ENCODE data around the gene FAHD2A. TPM values are rescaled to one million over a fixed set of nuclear protein-coding genes. Genes with fewer than 3 reads are reported as not detected.
"Not testable (repeated sequence)": the region's sequence is repeated elsewhere in the genome, so short reads cannot be mapped to it uniquely, and the experiment has no call there.

The FAHD2A gene, protein sequence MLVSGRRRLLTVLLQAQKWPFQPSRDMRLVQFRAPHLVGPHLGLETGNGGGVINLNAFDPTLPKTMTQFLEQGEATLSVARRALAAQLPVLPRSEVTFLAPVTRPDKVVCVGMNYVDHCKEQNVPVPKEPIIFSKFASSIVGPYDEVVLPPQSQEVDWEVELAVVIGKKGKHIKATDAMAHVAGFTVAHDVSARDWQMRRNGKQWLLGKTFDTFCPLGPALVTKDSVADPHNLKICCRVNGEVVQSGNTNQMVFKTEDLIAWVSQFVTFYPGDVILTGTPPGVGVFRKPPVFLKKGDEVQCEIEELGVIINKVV
- polyA plus RNA-seq (2014; cell fraction: cytosol; rRNA removed): 24.4 and 31.2 TPM in 2 replicates
- 61.1 and 70.7 TPM in 2 replicates for polyA plus RNA-seq (2014; cell fraction: nucleus; rRNA removed)

DNA sequence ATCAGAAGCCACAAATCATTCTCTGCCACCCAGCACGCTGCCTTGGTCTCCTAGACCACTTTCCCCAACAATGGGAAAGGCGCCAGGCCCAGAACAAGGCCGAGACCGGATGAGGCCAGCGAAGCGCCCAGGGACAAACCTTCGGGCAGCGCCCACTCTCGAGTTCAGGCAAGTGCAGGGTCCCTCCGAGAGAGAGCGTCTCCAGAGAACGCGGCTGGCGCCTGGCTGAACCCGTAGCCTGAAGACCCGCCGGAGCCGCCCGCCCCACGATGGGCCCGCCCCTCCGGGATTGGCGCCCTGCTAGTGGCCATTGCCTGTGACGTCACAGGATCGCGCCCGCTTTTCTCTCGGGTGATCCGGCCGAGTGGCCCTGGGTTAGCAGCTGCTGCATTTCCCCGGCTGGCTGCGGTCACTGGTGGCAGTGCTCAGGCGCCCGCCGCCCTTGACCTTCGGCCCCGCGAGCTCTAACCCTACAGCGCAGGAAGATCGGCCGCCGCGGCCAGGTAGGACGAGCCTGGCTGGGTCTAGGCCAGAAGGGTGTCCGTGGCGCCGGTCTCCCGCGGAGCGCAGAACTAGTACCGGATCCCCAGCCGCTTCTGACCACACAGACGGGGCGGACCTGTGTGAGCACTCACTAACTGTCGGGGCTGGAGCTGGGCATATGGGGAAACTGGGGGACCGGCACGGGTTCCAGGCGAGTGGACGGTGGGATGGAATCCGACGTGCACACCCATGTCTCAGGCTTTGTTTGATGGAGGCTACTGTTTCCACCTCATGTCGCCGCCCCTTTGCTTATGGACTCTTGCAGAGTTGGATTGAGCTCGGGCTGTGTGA, at the start of gene FAHD2A:
FAHD2A (plus strand) TSS at position 339 of the 834 bp plus-strand sequence. CDS start 2,851 bp downstream, outside the sequence.
- peak; percentile 88 for DNase-seq (ENCODE audit: low spot score)

DNA sequence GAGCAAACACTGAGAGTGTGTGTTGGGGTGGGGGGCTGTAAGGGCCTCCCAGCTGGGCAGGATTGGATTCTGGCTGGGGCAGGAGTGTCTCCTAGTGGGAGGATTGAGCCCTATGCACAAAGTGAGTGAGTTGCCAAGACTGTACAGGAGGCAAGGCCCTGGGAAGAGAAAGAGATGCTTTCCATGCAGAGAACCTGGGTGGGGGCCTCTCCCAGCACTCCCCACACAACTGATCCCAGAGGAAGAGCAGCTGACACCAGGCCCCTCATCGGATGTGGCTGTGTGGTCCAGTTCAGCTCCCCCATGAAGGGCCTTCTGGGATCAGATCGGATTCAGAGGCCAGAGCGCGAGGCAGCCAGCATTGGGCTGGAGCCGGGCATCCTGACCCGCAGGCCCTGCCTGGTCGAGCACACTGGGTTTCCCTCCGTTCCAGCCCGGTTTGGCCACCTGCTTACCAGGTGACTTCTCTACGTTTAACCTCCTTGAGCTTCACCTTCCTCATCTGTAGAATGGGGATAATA, 49.4 kb upstream of the FAHD2A start:
- no peak for DNase-seq (ENCODE audit: low spot score)

DNA sequence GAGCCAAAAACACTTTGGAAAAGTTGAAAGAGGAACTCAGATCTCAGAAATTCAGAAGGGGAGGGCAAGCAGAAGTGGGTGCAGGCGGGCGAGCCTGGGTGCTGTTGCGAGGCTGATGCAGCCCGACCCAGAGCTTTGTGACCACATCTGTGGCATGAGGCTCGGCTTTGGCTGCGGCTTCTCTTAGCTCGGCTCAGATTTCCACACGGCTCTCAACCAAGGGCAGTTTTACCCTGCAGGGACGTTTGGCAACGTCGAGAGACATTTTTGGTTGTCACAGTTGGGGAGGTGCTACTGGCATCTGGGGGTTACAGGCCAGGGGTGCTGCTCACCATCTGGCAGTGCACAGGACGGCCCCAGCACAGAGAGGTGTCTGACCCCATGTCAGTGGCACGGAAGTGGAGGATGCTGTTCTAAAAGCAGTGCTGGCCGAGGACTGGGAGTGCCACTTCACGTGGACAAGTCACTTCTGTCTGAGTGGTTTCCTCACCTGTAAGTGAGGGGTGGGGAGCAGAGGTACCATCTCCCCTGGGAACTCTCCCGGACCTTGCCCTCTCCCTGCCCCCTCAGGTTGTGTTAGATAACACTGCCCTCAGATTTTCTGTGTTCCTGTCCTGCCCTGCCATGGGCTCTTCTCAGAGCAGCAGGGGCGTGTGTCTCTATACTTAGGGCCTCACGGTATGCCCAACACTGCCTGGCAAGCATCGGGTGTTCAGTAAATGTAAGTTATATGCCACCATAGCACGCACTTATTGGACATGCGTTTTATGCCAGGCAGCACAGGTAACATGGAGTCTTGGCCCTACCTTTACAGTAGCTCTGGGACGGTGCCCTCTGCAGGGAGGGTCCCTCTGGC, 48.7 kb upstream of the FAHD2A start:
- no peak for DNase-seq (ENCODE audit: low spot score)

DNA sequence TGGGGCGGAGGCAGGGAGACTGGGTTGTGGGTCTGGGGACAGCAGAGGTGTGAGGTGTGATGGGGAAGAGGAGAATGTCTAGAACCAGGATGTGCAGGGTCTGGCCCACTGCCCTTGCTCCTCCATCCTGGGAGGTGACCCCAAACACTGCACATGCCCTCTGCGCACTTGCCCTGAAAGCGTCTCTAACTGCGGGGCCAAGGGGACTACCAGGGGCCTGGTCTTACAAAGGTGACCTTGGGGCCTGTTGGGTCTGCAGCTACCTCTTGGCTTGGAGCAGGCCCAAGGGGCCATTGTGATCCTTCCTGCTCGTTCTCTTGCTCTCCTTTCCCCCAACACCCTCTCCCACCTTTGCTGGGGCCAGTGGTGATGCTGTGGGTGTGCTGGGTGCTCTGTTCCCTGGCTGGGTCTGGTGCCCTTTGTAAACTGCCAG, 48.0 kb upstream of the FAHD2A start:
- DNase-seq (ENCODE audit: low spot score): no peak

DNA sequence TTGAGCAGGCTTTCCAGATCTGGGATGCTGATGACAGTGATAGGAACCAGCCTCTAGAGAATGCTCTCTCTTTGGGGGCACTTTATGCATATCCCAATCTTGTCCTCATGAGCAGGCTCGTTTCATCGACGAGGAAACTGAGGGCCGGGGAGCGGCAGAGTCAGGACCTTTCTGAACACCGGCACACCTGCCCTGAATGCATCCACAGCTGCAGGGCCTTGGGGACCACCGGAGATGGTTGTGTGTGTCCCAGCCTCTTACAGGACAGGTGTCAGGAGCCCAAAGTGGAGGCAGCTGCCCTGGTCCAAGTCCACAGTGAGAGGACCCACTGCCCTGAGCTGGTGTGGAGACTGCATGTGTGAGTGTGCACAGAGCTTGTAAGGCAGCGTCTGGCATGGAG, 47.6 kb upstream of the FAHD2A start:
- DNase-seq (ENCODE audit: low spot score): no peak

DNA sequence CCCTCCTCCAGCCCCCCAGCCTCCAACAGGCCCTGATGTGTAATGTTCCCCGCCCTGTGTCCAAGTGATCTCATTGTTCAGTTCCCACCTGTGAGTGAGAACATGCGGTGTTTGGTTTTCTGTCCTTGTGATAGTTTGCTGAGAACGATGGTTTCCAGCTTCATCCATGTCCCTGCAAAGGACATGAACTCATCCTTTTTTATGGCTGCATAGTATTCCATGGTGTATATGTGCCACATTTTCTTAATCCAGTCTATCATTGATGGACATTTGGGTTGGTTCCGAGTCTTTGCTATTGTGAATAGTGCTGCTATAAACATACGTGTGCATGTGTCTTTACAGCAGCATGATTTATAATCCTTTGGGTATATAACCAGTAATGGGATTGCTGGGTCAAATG, 47.0 kb upstream of the FAHD2A start:
- DNase-seq (ENCODE audit: low spot score): not testable (repeated sequence)

DNA sequence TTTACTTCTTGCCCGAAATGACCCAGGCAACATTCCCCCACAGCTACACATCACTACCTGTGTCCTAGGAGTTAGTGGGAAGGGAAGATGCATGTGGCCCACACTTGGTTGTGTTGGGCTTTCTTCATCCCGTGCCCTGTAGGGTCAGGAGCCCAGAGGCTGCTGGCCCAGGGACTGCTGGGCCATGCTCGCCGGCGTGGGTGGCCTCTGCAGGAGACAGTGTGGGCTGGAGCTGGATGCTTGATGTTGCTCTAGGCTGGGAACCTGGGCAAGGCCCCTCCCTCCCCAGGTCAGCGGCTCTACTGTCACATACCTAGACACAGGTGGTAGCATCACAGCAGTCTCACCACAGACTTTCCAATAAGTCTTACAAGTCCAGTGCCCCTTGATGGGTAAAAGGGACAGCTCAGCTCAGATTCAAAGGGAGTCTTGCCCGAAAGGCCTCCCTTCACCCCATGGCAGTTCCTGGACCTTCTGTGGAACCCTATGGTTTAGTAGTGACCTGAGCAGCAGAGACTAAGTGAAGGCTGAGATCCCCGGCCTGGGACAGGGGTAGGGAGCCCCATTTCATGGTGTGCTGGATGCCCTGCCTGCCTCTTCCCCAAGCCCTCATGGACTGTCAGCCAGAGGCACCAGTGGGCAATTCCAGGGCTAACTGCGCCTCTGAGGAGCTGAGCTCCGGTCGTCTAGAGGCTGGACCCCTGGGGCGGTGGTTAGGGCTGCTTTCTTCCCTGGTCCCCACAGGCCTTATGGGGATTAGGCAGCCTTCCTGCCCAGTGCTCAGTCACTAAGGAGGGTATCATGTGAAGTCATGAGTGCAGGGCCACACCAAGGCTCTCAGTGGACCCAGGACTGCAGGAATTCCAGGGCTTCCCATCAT, 45.4 kb upstream of the FAHD2A start:
- DNase-seq (ENCODE audit: low spot score): no peak

DNA sequence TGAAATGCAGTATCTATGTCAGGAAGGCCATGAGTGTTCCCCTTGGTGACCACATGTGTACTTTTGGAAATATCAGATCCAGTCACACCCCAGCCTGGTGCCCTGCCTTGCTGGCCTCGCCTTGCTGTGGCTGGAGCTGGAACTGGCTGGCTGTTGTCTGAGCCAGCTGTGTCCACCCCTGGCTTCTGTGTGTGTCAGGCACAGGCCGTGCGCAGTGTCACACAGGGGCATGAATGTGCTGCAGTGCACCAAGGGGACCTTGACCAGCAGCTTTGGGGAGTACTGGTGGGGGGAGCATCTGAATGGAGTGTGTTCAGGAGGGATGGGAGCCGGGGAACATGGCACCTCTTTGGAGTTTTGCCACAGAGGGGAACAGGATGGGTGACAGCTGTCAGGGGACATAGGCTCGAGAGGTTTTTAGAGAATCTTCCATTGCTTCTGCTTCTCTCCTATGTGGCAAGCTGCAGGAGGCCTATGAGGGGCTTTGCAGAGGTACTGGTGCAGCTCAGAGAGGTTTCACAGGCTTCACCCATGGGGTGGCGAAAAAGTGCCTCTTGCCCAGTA, 44.7 kb upstream of the FAHD2A start:
- no peak for DNase-seq (ENCODE audit: low spot score)

DNA sequence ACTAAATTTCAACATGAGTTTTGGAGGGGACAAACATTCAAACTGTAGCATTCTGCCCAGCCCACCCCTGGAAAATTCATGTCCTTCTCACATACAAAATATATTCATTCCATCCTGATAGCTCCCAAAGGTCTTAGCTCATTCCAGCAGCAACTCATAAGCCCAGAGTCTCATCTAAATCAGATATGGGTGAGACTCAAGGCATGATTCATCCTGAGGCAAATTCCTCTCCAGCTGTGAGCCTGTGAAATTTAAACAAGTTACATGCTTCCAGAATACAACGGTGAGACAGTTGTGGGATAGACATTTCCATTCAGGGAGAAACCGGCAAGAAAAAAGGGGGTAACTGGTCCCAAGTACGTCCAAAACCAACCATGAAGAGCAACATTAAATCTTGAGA, 43.5 kb upstream of the FAHD2A start:
- DNase-seq (ENCODE audit: low spot score): no peak

DNA sequence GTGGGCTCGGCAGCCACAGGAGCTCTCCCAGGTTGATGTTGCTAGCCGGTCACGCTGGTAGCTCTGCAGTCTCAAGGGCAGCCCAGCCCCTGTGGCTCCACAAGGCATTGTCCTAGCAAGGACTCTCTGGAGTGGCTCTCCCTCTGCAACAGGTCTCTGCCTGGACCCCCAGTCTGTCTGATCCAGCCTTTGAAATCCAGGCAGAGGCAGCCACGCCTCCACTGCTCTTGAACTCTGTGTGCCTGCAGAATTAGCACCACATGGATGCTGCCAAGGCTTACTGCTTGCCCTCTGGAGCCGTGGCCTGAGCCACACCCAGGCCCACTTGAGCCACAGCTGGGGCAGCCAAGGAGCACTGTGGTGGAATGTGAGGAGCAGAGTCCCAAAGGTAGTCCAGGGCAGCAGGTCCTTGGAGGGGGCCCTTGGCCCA, 43.0 kb upstream of the FAHD2A start:
- DNase-seq (ENCODE audit: low spot score): no peak

DNA sequence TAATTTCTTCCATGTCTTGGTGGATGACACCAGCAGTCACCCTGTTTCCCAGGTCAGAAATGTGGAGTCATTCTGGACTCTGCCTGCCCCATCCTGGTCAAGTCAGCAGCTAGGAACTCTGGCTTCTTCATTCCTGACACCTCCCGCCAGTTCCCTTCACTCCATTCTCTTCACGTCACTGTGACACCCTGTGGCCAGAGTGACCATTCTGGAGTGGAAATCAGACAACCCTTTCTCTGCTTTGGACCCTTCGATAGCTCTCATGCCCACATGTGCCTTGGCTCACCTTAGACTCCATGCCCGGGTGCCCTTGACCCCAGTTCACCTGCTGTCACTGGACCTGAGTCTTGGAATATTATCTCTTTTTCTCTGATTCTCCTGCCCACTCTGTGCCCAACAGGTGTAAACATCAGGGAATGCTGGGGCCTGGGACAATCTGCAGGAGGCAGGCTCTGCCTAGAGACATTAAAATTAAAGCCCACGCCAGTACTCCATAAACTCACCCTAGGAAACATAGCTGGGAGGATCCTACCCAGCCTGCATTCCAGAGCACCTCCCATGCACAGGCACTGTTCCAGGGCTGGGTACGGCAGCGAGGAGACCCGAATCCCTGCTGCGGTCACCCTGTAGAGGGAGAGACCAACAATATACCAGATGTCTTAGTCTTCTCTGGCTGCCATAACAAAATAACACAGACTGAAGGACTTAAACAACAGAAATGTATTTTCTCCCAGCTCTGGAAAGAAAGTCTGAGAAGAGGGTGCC, 41.1 kb upstream of the FAHD2A start:
- no peak for DNase-seq (ENCODE audit: low spot score)

DNA sequence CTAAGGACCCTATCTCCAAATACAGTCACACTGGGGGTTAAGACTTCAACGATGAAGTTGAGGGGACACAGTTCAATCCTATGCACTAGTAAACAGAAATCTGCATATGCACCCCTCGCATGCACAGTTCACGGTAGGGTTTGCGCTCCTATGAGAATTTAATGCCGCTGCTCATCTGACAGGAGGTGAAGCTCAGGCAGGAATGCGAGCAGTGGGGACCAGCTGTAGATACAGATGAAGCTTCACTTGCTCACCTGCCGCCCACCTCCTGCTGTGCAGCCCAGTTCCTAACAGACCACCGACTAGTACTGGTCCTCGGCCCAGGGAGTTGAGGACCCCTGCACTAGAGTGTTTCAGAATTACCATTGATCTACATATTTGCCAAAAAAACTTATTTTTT, 40.0 kb upstream of the FAHD2A start:
- no peak for DNase-seq (ENCODE audit: low spot score)

DNA sequence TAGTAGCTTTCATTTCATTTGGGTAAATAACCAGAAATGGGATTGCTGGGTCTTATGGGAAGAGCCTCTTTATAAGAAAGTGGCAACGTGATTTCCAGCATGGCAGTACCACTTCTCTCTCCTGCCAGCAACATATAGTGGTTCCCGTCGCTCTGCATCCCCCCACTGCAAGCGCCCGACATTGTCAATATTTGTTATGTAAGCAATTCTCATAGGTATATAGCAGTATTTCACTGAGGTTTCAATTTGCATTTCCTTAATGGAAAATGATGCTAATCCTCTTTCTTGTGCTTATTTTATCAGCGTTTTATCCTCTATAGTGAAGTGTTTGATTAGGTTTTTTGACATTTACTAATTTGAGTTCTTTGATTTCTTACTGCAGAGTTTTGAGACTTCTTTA, 36.0 kb upstream of the FAHD2A start:
- no peak for DNase-seq (ENCODE audit: low spot score)

DNA sequence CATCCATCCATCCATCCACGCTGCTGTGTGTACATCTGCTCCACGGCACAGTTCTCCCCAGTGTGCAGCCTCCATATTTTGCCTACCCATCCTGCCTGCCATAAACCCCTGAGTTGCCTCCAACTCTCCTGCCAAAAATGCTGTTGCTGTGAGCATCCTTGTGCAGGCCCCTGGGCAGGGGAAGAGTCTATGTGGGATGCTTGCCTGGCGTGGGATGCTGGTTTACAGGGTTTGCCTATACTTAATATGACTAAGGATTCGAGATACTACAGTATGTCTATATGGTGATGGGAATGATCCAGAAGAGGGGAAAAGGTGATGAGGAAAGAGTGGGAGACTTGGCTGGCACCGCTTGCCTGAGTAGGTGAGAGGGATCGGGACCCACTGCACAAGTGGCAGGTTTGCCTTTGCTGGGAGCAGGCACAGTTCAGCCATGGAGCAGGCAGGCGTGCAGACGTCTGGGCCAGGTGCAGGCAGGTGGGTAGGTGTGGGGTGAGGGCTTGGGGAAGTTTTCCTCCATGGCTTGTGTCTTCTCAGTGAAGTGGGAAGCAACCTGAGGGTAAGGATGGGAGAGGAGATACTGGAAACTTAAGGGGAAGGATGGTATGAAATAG, 30.2 kb upstream of the FAHD2A start:
- DNase-seq (ENCODE audit: low spot score): no peak

DNA sequence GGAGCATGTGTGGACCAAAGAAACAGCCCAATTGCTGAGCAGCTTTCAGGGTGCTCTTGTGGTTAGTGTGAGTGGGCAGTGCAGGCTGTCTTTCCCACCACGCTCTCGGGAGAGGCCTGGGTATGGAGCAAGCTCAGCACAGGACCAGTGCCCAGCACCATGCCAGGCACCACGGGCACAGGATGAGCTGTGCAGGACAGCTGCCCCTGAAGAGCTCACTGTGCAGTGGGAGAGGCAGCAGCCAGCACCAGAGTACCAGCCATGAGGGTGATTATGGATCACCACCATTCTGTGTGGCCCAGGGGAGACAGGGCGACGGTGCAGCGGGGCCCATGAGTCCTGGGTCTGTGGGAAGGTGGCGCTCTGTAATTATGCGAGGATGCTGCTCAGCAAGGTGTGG, 29.7 kb upstream of the FAHD2A start:
- DNase-seq (ENCODE audit: low spot score): no peak

DNA sequence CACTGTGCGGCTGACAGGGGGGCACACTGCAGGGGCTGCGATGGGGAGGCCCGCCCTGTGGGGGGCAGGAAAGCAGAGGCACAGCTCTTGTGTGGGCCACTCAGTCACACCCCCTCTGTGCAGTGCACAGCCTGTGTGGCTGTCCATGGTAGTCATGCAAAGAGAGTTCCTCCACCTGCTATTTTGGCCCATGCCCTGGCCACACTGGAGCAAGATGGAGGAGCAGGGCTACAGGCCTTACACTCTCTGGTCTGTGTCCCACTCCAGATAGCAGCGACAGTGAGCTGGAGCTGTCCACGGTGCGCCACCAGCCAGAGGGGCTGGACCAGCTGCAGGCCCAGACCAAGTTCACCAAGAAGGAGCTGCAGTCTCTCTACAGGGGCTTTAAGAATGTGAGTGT, 28.5 kb upstream of the FAHD2A start:
- no peak for DNase-seq (ENCODE audit: low spot score)

DNA sequence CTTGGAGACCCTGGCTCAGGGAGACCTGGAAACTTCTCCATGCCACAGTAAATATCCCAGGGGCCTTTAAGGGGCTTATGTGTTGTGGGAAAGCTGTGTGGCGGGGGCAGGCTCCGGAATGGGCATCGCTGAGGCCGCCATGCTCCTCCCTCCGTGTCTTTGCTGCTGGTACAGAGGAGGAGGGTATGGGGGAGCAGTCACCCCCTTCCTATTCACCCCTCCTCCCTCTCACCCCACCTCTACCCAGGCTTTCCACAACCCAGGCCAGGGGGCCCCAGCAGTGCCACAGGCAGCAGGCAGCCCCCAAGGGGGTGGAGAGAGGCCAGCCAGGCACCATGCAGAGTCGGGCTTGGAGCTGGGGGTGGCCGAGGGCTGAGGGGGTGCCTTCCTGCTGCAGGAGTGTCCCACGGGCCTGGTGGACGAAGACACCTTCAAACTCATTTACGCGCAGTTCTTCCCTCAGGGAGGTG, 28.0 kb upstream of the FAHD2A start:
- DNase-seq (ENCODE audit: low spot score): no peak

DNA sequence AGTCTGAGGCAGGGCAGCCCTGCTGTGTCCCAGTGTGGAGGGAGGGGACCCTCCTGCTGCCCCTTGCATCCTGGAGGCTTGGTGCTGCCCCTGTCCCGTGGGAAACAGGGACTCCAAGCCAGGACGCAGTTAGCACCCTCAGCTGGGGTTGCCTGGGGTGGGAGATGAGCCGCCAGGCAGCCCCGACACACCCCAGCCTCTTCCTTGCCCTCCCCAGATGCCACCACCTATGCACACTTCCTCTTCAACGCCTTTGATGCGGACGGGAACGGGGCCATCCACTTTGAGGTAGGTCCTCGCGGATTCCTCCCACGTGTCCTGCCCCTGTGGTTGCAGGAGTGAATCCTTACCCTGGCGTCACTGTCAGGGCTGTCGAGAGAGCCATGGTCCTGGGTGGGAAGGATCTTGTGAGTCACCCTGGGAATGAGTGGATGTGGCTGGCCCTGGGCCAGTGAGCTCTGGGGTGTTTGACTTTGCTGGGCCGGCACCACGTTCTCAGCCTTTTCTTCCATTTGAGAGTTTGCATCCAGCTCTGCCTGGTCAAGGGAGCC, 27.5 kb upstream of the FAHD2A start:
- DNase-seq (ENCODE audit: low spot score): no peak

Data from SK-N-DZ (cell line).